Measurements from ENCODE around the gene CPA5.

The CPA5 gene

DNA sequence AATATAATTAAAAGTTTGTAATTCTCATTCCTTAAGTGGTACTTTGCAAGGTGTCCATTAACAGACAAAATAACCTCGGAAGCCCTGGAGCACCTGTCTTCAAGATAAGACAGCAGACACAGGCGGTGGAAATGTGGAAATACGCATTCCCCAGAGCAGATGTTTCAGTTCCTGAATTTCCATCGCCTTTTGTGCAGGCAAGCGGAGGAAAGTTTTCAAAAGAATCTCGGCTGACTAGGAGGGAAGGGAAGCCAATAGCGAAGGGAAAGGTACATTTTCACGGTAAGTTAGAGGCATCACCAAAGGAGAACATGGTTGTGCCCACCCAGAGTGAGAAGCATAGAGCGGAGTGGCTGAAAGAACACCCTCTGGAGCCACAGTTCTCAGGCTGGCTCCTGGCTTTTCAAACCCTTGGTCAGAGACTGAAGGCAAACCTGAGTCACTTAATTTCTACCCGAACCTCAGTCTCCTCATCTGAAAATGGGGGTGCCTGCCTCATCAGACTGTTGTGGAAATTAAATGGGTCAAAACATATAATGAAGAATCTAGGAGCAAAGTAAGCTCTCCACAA lies 49.3 kb downstream of the CPA5 start:
- in situ Hi-C loops (cut with MboI; ENCODE audit: low sequenced_read_pairs) = no loop called here

DNA sequence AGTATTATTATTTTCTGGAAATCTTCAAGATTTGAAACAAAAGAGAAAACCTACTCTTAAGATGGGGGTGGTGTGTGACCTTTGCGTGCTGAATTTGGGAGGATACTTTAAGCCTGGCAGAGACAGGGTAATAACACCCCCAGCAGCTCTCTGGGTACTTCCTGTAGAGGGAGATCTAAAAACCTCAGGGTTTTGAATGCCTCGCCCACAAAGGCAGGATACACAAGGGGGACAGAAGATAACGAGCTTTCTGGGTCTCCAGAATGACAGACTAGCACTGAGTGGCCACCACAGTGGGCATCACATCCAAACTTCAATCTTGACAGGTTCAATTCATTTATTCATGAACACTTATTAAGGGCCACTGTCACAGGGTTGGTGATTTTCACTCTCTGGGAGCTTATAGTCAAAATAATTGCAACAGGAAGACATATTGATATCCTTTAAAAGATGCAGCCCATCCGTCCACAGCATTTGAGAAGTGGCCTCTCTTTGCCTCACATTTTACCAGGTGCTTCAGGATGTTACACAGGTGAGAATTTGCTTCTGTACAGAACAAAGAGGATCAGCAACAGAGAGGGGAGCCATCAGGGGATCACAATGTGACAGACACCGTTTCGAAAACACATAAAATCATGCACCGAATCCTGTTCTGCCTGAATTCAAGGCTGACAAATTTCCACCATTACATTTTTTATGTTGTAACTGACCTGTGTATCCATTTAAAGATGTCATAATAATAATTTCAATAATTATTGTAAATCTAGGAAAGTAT lies 50.0 kb downstream of the CPA5 start:
- in situ Hi-C loops (cut with MboI; ENCODE audit: low sequenced_read_pairs) = no loop called here

DNA sequence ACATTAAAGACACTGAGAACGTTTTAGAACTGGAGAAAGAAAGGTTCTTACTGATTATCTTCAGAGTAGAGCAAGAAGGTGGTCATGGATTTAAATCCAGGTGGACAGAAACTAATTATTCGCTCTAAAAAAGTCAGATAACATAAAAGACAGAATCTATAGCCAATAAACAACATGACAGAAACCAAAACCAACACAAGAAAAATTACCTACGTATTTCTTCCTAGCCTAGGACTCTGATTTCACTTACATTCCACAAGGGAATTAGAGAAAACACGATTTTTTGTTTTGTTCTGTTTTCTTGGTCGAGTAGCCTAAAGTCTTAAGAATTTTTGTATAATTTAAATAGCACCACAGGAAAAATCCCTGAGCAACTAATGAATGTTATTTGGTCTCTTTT lies 50.8 kb downstream of the CPA5 start:
- in situ Hi-C loops (cut with MboI; ENCODE audit: low sequenced_read_pairs) = no loop called here

DNA sequence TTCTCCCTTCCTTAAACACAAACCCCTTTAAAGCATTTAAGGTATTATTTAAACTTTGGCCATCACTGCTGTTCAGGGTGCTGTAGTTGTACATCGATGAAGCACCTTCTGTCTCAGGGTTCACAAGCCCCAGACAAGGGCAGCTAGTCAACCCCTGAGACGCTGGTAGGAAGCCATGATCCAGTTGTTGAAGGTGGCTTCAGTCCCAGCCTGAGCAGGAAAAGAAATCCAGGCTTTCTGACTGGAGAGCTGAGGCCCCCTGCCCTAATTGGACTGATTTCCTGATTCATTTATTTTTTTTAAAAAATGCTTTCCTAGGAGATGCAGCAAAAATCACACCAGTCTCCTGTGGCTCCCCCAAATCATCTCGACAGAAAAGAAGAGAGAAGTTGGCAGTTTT lies 51.5 kb downstream of the CPA5 start:
- in situ Hi-C loops (cut with MboI; ENCODE audit: low sequenced_read_pairs) = no loop called here

DNA sequence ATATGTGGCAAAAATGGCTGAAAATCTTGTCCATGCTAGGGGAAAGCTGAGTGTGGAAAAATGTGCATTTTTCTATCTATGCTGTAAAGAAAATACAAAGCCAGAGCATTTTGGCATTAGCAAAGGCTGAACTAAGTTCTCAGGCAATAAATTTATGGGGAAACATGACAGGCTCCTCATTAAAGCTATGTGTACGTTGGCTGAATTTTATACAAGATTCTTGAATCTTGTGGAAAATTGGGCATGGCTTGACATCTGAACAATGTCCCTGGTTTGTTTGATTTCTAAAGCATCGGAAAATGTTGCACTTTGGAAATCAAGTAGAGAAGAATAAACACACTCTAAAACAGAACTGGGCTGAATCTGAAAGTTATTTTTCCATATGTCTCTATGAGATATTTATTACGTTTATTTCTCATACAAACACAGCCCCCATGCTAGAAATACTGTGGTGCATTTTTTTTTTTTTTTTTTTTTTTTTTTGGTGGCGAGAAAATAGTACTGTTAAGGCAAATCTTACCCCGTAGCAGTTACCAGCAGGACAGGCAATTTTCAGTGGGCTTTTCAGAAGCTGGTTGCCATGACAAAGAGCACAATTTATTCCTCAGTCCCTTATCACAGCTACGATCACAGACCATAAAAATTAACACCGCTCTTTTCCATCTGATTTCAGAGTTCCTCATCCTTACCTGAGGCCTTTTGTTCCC lies 52.6 kb downstream of the CPA5 start:
- in situ Hi-C loops (cut with MboI; ENCODE audit: low sequenced_read_pairs) = no loop called here

DNA sequence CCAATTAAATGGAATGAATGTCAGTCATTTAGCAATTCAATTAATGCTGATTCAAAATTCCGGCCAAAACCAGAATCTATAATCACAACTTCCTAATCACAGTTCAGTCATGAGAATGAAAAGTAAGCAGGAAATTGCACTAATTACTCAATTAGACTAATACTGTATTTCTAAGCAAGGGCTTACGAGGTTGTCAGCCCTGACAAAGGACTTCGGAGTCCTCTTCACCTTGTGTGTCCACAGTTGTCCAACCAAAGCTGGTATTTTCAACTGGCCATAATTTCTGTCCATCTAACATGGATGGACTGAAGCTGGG lies 53.1 kb downstream of the CPA5 start:
- in situ Hi-C loops (cut with MboI; ENCODE audit: low sequenced_read_pairs) = no loop called here

DNA sequence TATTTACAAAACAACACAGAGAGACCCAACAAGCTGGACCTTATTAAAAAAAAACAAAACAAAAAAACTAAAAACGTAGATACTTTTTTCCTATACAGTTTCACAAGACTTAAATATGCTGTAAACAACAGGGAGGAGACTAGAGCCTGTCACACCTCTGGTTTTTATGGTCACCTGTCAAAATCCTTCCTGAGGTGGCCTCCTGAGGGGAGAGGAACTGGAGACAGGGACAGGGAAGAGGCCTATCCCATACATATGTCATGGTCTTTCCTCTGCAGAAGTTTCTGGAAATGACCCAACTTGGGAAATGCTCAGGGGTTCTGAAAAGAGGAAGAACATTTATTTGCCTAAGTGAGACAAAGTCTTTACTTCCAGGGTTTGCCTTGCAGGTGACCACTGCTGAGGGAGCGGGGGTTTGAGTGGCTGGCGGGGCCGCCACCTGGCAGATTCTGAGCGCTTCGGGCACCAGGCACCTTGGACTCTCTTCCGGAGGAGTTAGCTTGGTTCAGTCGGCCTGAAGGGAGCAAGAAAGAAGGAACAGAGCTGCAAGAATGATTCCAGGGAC lies 54.0 kb downstream of the CPA5 start:
- in situ Hi-C loops (cut with MboI; ENCODE audit: low sequenced_read_pairs) = no loop called here

DNA sequence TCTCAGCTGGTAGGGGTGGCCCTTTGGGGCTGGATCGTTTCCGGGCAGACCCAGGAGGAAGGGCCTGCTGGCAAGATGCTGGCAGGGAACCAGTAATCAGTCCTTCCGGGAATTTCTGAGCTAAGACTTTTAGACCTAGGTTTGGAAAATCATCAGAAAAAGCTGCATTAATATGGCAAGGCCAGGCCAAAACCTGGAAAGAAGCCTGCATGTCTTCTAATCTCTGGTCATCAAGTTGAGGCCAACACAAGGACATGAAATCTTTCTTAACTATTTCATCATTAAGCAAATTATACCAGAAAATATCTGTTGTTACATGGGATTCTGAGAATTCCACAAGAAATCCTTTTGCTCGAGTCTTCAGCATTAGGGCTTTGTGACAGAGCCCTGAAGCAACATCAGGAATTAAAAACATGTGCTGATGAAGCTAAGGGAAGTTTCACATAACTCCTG lies 55.5 kb downstream of the CPA5 start:
- in situ Hi-C loops (cut with MboI; ENCODE audit: low sequenced_read_pairs) = no loop called here

DNA sequence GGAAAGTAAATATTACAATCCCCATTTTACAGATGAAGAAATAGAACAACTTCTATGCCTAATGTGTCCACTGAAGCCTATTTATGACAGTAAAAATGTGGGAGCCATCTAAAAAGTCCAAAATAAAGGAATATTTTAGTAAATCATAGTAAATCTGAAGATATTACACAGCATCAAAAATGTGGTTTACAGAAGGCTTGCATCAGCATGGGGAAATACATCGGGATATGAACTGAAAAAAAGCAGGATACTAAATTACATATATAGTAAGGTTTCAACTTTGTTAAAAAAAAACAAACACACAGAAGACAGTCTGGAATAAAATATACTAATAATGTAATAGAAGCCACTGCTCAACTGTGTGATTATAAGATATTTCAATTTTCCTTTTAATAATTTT lies 56.5 kb downstream of the CPA5 start:
- in situ Hi-C loops (cut with MboI; ENCODE audit: low sequenced_read_pairs) = no loop called here

DNA sequence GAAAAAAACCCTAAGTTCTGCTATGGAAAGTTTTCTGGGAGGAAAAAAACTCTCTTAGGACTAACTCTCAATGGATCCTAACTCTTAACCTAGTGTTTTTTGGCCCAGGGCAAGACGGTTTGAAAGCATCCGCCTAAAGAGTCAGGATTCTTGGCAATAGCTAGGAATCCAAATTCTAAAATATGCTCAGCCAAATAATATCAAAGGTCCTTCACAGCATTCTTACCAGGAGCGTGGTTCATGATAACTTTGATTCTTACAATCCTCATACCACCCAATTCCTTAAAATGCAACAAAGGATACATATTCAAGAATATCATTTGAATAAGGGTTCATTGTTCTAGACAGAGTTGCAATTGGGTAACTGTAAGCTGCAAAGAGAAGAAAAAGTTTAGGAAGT lies 57.0 kb downstream of the CPA5 start:
- in situ Hi-C loops (cut with MboI; ENCODE audit: low sequenced_read_pairs) = no loop called here

DNA sequence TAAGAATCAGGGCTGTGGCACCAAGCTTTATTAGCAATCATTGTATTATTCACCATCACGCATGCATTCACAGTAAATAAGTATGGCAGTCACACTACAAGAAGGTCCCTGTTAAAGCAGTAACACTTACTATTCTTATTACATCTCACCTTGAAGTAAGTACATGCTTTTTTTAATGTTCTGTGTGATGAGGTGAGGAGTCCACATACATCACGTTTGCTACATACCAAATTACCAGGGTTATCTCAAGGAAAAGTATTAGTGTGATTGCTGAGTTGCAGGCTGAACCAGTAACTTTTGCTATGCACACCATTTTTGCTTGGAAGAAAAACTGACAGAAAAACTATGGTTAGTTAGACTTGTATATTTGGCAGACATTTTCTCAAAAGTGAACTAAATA lies 60.4 kb downstream of the CPA5 start:
- in situ Hi-C loops (cut with MboI; ENCODE audit: low sequenced_read_pairs) = no loop called here

DNA sequence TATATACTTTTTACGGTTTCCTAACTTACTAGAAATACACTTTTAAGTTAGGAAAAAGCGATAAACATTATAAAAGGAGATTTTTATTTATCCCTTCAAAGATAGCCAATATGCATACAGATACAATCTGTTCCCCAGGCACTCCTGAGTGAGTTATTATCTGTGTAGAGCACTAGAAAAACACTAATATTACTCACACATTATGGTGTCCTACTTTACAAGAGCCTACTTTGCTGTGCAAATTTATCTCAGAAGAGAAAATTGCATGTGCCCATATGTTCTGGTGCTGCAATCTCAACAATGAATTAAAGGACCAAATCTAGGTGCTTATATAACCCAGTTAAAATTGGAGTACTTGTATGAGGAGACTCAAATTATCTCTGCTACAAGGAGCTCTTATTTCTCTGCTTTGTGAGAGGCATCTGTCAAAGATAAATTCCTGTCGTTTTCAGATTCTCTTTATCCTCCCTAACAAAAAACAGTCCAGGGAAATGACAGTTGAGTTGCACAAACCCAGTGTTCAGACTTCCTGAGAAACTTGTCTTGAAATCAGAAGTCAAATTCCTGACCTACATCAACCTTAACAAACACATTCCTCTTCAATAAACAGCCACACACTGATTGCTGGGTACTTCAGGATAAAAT lies 64.6 kb downstream of the CPA5 start:
- in situ Hi-C loops (cut with MboI; ENCODE audit: low sequenced_read_pairs) = no loop called here

DNA sequence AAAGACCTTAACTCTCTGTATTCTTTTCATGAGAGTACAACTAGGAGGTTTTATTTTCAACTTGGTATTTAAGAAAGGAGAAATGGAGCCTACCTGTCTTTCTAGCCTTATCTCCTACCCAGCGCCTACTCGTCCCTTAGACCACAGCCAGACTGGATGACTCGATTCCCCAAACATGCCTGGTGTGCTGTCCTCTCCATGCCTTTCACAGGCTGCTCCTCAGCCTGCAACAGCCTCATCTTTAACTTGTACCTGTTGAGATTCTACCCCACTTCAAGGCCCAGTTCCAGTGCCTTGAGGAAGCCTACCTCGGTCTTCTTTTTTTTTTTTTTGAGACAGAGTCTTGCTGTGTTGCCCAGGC lies 65.1 kb downstream of the CPA5 start:
- in situ Hi-C loops (cut with MboI; ENCODE audit: low sequenced_read_pairs) = no loop called here

DNA sequence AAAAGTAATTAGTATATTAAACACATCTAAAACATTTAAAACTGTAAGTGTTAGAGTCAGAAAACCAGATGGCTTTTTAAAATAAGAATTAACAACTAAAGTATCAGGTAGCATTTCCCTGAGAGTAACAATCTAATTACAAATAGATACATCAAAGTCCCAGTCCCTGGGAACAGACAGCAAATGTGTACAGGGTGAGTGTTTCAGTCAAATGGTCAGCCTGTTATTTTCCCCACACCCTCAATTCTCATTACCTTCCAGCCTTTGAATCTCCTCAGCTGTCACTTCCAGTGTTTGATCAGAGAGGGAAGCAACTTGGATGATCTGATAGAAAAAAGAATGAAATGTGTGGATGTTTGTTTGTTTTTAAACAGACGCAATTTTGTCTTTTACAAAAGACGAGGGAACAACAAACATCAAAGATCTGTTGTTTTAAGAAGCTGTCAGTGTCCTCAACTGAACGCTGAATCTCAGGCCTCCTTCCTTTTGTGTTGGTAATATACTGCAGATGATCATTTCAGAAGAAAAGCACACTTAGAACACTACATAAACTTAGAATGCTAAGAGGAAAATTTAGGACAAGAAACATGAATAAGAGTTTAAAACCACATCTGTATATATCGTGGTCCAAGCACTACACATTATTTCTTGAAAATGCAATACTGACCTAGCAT lies 66.4 kb downstream of the CPA5 start:
- in situ Hi-C loops (cut with MboI; ENCODE audit: low sequenced_read_pairs) = no loop called here

DNA sequence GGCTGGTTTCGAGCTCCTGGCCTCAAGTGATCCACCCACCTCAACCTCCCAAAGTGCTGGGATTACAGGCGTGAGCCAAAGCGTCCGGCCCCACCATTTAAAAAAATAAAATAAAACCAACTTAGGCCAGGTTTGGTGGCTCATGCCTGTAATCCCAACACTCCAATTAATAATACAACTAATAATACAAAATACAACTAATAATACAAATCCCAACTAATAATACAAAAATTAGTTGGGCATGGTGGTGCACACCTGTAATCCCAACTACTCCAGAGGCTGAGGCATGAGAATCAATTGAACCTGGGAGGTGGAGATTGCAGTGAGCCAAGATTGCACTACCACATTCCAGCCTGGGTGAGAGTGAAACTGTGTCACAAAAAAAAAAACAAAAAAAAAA lies 68.6 kb downstream of the CPA5 start:
- in situ Hi-C loops (cut with MboI; ENCODE audit: low sequenced_read_pairs) = no loop called here

DNA sequence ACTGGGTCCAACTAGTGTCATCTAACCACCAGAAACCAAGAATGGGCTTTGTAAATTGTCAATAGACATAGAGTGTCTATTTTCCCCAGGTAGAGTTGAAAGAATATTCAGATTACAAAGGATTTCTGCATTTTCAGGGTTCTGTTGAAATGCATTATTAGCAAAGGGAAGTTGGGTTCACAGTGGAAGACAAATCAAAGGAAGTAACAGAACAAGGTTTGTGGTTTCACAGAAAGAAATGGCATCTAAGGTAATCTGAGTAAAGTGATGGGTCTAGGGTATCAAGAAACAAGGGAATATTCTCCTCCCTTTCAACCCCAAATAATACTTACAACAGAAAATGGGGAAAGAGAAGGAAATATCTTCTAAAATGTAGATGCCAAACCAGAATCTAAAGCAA lies 70.4 kb downstream of the CPA5 start:
- in situ Hi-C loops (cut with MboI; ENCODE audit: low sequenced_read_pairs) = no loop called here

DNA sequence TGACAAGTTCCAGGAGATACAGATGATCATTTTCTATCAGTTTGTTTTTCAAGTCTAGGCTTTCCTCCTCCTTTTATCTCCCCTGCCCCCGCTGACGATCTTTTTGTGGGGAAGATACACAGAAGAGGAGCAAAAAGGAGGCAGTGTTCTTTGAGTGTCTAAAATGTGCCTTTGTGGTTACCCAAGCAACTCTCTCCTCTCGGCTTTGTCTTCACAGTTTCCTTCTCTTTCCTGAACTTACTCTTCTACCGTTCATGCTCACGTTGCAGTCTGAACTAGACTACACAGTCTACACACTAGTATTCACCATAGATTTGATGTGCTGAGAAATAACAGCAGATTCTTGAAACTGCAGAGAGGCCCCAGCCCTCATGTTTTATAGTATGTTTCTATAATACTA lies 72.6 kb downstream of the CPA5 start:
- in situ Hi-C loops (cut with MboI; ENCODE audit: low sequenced_read_pairs) = no loop called here

DNA sequence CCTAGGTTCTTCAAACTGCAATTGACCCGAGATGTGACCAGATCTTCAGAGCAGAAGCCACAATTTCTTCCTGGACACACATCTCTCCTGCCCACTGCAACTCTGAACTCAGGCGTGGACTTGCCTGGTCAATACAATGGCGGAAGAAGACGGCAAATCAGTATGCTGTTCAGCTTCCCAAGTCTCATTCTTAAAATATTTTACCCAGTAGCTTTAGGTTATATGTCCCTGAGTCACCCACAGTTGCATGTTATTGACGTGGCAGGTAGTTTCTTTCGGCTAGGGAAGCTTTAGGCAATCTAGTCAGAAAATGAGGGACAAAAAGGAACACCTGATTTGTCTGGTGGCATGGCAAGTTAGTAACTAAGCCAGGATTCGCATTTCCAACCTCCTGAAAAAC lies 73.7 kb downstream of the CPA5 start:
- in situ Hi-C loops (cut with MboI; ENCODE audit: low sequenced_read_pairs) = no loop called here

Measured in HL-60/S4 treated with phorbol 12-myristate 13-acetate at 8.2 ng/mL for 4 days and 3 days (cell line).